HG03196 (cell line): ENCODE results near the gene TICAM2.

Experiments used
- ATAC-seq: cut with Tn5 transposase; IDR thresholded peaks from one replicate; pipeline ENCODE4 v1.9.1; 2021; ENCODE audit not compliant: unreplicated experiment

TICAM2 gene

GRCh38 chr5:115611873-115612272 is 9.6 kb upstream of the TICAM2 start:
- no peak for ATAC-seq

DNA sequence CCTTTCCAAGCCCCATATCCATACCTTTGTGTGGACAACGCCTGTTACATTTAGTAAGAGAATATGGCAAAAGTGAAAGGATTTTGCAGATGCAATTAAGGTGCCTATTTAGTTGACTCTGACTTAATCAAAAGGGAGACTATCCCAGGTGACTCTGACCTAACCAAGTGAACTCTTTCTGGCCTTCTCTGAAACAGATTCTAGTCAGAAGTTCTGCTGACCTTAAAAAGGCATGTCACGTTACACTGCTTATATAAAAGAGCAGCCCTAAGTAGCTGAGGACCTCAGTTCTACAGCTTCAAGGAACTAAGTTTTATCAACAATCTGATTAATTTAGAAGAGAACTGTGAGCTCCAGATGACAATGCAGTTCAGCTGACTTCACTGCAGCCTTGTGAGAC is 5.7 kb upstream of the TICAM2 start:
- ATAC-seq = no peak

- ATAC-seq = no peak
Measured at GRCh38 chr5:115605436-115605835, 3.2 kb upstream of the TICAM2 start.

- ATAC-seq = no peak
Measured at GRCh38 chr5:115602591-115603125, 379 bp upstream of the TICAM2 start.

DNA sequence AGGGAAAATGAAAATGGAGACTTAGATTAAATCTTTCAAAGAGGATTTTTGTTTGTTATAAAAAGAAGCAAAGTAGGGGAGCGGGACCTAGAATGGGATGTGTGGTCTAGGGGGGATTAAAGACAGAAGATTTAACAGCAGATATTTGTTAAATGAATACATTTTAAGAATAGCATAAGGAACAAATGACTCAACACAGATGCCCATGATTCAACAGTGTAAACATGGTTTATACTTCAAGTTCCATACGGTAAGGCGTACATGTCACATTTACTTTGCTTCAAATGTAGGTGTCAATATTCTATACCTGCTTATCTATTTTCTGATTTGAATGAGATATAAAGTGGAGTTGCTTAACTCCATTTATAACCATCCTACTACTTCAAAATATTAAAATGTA is 1.5 kb downstream of the TICAM2 start:
- no peak for ATAC-seq

GRCh38 chr5:115599924-115600323 is 2.4 kb downstream of the TICAM2 start:
- no peak for ATAC-seq

- ATAC-seq = peak; percentile 31
Measured at GRCh38 chr5:115599502-115599901, 2.8 kb downstream of the TICAM2 start.

DNA sequence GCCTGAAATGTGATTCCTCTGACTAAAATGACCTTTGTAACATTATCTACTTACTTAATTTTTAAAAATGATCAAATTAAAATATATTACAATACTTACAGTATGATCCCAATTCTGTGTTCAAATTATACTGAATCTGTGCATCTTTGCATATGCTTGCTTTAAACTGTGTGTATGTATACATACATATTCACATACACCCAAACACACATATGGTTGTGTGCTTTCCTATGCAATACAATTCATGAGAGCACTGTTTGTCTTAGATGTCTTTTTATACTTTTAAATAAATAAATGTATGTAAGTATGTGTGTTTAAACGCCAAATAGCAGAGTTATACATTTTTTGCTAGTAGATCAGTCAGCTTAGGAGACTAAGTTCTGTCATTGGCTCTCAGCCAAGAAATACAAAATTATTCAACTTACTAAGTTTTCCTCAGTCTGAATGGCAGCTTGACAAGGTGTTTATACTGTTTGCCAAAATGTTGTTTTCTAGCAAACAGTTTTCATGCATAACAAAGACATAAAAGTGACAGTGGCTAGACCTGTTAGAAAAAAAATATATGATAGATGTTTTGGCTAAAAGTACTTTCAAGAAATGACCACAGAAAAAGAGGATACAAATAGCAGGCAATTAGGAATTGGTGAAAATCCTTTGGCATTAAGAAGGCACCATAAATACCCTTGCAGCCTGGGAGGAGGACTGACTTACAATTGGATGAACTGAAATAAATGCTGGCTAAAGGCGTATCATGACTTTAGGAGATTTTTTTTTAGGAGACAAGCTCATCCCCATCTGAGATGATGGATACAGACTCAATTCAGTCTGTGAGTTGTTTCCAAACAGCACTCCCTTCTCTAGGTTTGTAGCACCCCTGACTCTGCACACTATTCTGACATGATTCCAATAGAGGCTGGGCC is 7.9 kb downstream of the TICAM2 start:
- no peak for ATAC-seq

- ATAC-seq = no peak
Measured at GRCh38 chr5:115589043-115589442, 13.2 kb downstream of the TICAM2 start.

GRCh38 chr5:115588640-115589039 is 13.6 kb downstream of the TICAM2 start:
- ATAC-seq = no peak

DNA sequence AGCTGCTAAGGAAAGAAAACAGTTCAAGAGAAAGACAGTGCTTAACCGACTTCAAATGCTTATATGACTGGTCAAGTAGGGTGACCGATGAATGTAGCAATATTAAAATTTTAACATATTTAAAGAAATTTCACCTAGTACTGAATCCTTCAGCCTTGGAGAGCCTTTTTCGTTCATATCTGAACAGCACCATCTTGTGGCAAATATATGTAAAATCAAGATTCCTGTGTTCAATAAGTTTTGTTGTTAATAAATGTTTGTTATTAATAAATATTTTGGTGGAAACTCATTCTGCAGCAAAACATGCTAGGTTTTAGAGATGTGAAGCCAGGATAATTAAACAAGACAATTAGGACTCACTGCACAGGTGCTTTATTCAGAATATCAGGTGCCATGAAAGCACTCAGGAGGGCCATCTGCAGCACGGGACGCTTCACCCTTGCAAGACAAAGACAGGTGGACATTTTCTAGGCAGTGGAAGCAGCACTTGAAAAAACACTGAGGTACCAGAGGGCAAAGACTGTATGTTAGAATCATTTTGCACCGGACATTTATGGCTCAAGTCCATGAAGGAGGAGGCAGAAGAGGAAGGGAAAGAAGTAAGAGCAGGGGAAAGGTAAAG is 15.6 kb downstream of the TICAM2 start:
- peak; percentile 50 for ATAC-seq

- no peak for ATAC-seq
Measured at GRCh38 chr5:115585265-115585664, 17.0 kb downstream of the TICAM2 start.

DNA sequence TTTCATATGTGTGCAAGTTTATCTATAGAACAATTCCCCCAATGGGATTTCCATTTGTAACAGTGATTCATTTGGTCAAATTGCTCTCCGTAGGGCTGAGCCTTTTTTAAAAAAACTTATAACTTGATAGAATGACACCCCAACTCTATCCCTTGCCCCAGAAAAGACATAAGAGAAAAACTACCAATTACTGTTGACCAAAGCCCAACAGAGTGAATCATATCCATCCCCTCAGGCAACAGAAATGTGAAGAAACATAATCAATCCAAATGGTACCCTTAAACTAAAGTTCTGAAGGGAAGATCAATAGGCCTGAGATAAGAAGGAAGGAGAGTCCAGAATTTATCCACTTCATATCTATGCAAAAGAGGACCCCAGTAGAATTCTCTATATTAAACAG is 17.8 kb downstream of the TICAM2 start:
- ATAC-seq = no peak

GRCh38 chr5:115583474-115583873 is 18.8 kb downstream of the TICAM2 start:
- ATAC-seq = no peak

DNA sequence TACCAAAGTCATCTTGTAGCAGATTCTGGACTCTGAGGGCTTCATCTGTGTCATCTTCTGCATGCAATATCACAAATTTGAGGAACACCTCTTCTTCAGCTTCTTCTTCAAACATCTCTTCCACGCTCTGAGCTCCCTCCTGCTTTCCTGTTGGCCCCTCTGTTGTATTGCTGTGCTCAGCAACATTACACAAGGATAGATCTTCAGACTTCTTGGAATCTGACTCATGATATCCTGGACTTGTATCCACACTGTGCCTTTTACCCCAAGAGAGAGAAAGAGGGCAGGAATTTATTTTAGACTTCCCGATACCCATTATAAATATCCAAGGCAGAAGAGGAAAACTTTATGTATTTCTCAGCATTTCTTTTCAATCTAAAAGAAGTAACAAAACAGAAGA is 21.3 kb downstream of the TICAM2 start:
- no peak for ATAC-seq

DNA sequence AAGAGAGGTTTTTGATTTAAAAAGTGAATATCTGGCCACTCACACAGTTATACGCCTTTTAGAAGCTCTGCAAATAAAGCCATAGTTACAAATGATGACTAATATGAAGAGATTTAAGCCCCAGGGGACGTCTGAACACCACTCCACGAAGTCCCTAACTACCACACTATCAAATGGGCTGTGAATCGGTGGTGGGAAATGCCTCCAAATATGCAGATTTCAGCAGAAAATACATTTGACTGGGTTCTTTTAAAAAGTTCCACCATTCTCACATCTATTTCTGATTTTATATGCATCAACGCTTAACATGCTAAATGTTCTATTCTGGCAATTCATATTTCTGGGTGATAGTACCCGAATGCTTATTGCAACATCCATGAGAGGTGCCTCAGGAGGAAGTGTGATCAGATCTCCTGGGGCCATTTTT is 22.5 kb downstream of the TICAM2 start:
- peak; percentile 69 for ATAC-seq

- no peak for ATAC-seq
Measured at GRCh38 chr5:115579216-115579615, 23.1 kb downstream of the TICAM2 start.

GRCh38 chr5:115578657-115579056 is 23.6 kb downstream of the TICAM2 start:
- peak; percentile 55 for ATAC-seq

DNA sequence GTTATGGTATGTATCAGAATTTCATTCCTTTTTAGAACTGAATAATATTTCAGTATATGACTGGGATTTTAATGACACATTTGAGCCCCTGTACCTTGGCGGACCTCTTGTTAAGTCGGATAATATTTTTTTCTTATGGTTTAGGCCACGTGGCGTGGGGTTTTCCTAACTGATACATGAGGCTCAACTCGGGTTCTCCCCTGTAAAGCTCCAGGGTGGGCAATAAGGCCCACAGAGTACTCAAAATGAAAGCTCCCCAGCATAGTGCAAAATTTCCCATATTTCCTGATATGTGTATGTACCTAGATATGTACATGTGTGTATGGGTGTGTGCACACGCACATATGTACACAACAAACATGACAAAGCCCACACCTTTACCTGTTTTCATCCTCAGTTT is 24.5 kb downstream of the TICAM2 start:
- ATAC-seq = no peak

DNA sequence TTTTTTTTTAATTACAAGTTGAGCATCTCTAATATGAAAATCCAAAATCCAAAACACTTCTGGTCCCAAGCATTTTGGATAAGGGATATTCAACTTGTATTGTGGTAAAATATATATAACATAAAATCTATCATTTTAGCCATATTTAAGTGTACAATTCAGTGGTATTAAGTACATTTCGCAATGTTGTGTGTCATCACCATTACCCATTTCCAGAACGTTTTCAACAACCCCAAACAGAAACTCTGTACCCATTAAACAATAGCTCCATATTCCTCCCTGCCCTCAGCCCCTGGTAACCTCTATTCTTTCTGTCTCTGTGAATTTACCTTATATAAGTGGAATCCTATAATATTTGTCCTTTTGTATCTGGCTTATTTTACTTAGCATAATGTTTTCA is 24.9 kb downstream of the TICAM2 start:
- ATAC-seq = no peak

- no peak for ATAC-seq
Measured at GRCh38 chr5:115575167-115576070, 26.9 kb downstream of the TICAM2 start.
